ENCODE data around the gene NAGS. TPM values are rescaled to one million over a fixed set of nuclear protein-coding genes. Genes with fewer than 3 reads are reported as not detected.

The NAGS gene
- total and polyA plus RNA-seq, 2 experiments from 2014 or later: 14.0 to 14.4 TPM

GRCh38 chr17:43979011-43979410, 25.4 kb upstream of the NAGS start:
- Histone ChIP-seq H3K4me1 (ENCODE audit: insufficient read depth) (peaks cover 10% of the 10 kb centered on the region), H3K4me3 (no peak overlapping the region), H4K20me1 (ENCODE audit: insufficient read depth, poor library complexity, severe bottlenecking) (no peaks in the 10 kb centered on the region), H3K27ac (no peak overlapping the region), H3K79me2 (no peaks in the 10 kb centered on the region), H3K36me3 (replicated peaks; ENCODE audit: insufficient read depth, low read depth) (no peaks in the 10 kb centered on the region), H3K9me2 (replicated peaks; ENCODE audit: insufficient read depth) (no peaks in the 10 kb centered on the region), H3K4me2 (no peak overlapping the region), H3K9me3 (ENCODE audit: low read depth) (no peaks in the 10 kb centered on the region), H2AFZ (no peak overlapping the region), H3K27me3 (peaks cover 73% of the 10 kb centered on the region)
- 73% methylated on average over 7 of the region's 7 CpGs for WGBS (ENCODE audit: low lambda C conversion rate, missing lambda C conversion rate)
- DNase-seq (ENCODE audit: low spot score): no peak
- no peak for TF ChIP-seq CTCF (IDR thresholded peaks at IDR 0.05; ENCODE audit: poor library complexity)
- no peak for TF ChIP-seq EZH2 (IDR thresholded peaks at IDR 0.05; ENCODE audit: borderline replicate concordance)
- TF ChIP-seq EZH2phosphoT487 (IDR thresholded peaks at IDR 0.05; ENCODE audit: low read depth, severe bottlenecking, unreplicated experiment): no peak

GRCh38 chr17:43979671-43980070, 24.8 kb upstream of the NAGS start:
- Histone ChIP-seq H3K27me3 (peaks cover 73% of the 10 kb centered on the region), H3K79me2 (no peaks in the 10 kb centered on the region), H3K4me3 (no peak overlapping the region), H3K27ac (no peak overlapping the region), H3K36me3 (replicated peaks; ENCODE audit: insufficient read depth, low read depth) (no peaks in the 10 kb centered on the region), H3K4me2 (no peak overlapping the region), H2AFZ (no peak overlapping the region), H4K20me1 (ENCODE audit: insufficient read depth, poor library complexity, severe bottlenecking) (no peaks in the 10 kb centered on the region), H3K9me3 (ENCODE audit: low read depth) (no peaks in the 10 kb centered on the region), H3K9me2 (replicated peaks; ENCODE audit: insufficient read depth) (no peaks in the 10 kb centered on the region), H3K4me1 (ENCODE audit: insufficient read depth) (peaks cover 12% of the 10 kb centered on the region)
- 66% methylated on average over 4 of the region's 4 CpGs for WGBS (ENCODE audit: low lambda C conversion rate, missing lambda C conversion rate)
- no peak for TF ChIP-seq CTCF (IDR thresholded peaks at IDR 0.05; ENCODE audit: poor library complexity)
- TF ChIP-seq EZH2 (IDR thresholded peaks at IDR 0.05; ENCODE audit: borderline replicate concordance): no peak
- no peak for TF ChIP-seq EZH2phosphoT487 (IDR thresholded peaks at IDR 0.05; ENCODE audit: low read depth, severe bottlenecking, unreplicated experiment)
- DNase-seq (ENCODE audit: low spot score): no peak

- Histone ChIP-seq H3K9me3 (ENCODE audit: low read depth) (no peaks in the 10 kb centered on the region), H3K36me3 (replicated peaks; ENCODE audit: insufficient read depth, low read depth) (no peaks in the 10 kb centered on the region), H3K27ac (no peak overlapping the region), H2AFZ (no peak overlapping the region), H4K20me1 (ENCODE audit: insufficient read depth, poor library complexity, severe bottlenecking) (no peaks in the 10 kb centered on the region), H3K4me3 (no peak overlapping the region), H3K4me2 (no peak overlapping the region), H3K9me2 (replicated peaks; ENCODE audit: insufficient read depth) (no peaks in the 10 kb centered on the region), H3K27me3 (peaks cover 90% of the 10 kb centered on the region), H3K79me2 (no peaks in the 10 kb centered on the region), H3K4me1 (ENCODE audit: insufficient read depth) (peaks cover 12% of the 10 kb centered on the region)
- TF ChIP-seq CTCF (IDR thresholded peaks at IDR 0.05; ENCODE audit: poor library complexity) (no peak), EZH2phosphoT487 (IDR thresholded peaks at IDR 0.05; ENCODE audit: low read depth, severe bottlenecking, unreplicated experiment) (no peak), EZH2 (IDR thresholded peaks at IDR 0.05; ENCODE audit: borderline replicate concordance) (no peak)
- 80% methylated on average over 2 of the region's 2 CpGs for WGBS (ENCODE audit: low lambda C conversion rate, missing lambda C conversion rate)
- no peak for DNase-seq (ENCODE audit: low spot score)
Observed at GRCh38 chr17:43982171-43982570, 22.3 kb upstream of the NAGS start.

GRCh38 chr17:43983196-43983514, 21.3 kb upstream of the NAGS start:
- H3K4me3 ChIP-seq: no peak overlapping the region
- peaks cover 90% of the 10 kb centered on the region for H3K27me3 ChIP-seq
- WGBS (ENCODE audit: low lambda C conversion rate, missing lambda C conversion rate): 34% methylated on average over 5 of the region's 5 CpGs
- no peaks in the 10 kb centered on the region for H4K20me1 ChIP-seq (ENCODE audit: insufficient read depth, poor library complexity, severe bottlenecking)
- no peaks in the 10 kb centered on the region for H3K79me2 ChIP-seq
- no peak for DNase-seq (ENCODE audit: low spot score)
- TF ChIP-seq EZH2 (IDR thresholded peaks at IDR 0.05; ENCODE audit: borderline replicate concordance) (no peak), CTCF (IDR thresholded peaks at IDR 0.05; ENCODE audit: poor library complexity) (no peak)
- no peaks in the 10 kb centered on the region for H3K9me2 ChIP-seq (replicated peaks; ENCODE audit: insufficient read depth)
- H3K4me1 ChIP-seq (ENCODE audit: insufficient read depth): peaks cover 12% of the 10 kb centered on the region
- no peaks in the 10 kb centered on the region for H3K9me3 ChIP-seq (ENCODE audit: low read depth)
- H3K36me3 ChIP-seq (replicated peaks; ENCODE audit: insufficient read depth, low read depth): no peaks in the 10 kb centered on the region
- H3K27ac ChIP-seq: no peak overlapping the region
- no peak overlapping the region for H2AFZ ChIP-seq
- H3K4me2 ChIP-seq: peak overlapping the region; percentile 97

Data from hepatocyte (in vitro differentiated cells).